Esophagus muscularis mucosa (tissue), 4 donors: ENCODE results near the gene PEPD.

Source experiments
- EP300 ChIP-seq: sonication (generic); formaldehyde crosslinking; IDR thresholded peaks from one replicate; pipeline ENCODE4 v1.6.1; 2017; ENCODE audit warnings: antibody characterized with exemption
- POLR2A ChIP-seq: fragments of 450-650 bp; IDR thresholded peaks from one replicate; pipeline ENCODE4 v1.6.1; 2017; ENCODE audit warnings: antibody characterized with exemption, moderate library complexity, mild to moderate bottlenecking, low read depth
- POLR2AphosphoS5 ChIP-seq, 2 donors: sonication (generic); formaldehyde crosslinking; IDR thresholded peaks; one replicate each; pipeline ENCODE4 v1.6.1; 2017; ENCODE audit warnings: antibody characterized with exemption in 2 of 2
- TF ChIP-seq, protein P1 (sequence below), 3 experiments: fragments of 200-600 bp in 2 of 3; fragments of 450-650 bp in 1 of 3; sonication (generic) in 2 of 3; IDR thresholded peaks; one replicate each; pipeline ENCODE4 v1.5.1; 2017 to 2019; ENCODE audit warnings: antibody characterized with exemption in 3 of 3, mild to moderate bottlenecking in 2 of 3, moderate library complexity in 1 of 3

DNA sequence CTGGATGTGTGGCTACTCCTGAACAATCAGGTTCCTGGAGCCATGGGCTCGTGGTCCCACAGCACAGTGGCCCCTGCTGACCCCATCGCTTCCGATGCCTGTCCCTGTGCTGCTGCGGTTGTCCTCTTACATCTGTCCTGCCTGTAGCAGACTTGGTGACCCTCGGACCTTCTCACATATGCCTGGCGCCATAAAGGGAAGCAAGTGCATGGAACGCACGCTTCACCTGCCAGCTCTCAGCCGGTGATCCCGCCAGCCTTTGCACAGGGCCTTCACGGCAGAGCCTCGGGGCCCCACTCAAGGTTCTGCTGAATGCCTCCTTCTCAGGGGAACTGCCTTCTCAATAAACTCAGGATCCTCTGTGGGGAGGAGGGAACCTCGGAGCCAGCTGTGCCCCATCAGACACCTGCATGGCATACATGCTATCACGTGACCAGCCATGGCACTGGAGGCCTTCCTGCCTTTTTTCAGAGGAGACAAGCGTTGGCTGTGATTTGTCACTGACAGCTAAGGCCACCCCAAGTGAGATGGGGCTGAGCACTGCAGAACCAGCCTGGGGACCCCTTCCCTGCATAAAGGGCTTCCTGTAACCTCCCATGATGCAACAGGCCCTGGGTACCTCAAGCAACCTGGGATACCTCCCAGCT is 24.3 kb downstream of the PEPD start:
- TF ChIP-seq, protein P1, sequence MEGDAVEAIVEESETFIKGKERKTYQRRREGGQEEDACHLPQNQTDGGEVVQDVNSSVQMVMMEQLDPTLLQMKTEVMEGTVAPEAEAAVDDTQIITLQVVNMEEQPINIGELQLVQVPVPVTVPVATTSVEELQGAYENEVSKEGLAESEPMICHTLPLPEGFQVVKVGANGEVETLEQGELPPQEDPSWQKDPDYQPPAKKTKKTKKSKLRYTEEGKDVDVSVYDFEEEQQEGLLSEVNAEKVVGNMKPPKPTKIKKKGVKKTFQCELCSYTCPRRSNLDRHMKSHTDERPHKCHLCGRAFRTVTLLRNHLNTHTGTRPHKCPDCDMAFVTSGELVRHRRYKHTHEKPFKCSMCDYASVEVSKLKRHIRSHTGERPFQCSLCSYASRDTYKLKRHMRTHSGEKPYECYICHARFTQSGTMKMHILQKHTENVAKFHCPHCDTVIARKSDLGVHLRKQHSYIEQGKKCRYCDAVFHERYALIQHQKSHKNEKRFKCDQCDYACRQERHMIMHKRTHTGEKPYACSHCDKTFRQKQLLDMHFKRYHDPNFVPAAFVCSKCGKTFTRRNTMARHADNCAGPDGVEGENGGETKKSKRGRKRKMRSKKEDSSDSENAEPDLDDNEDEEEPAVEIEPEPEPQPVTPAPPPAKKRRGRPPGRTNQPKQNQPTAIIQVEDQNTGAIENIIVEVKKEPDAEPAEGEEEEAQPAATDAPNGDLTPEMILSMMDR (IDR thresholded peaks at IDR 0.05), result no peak
- TF ChIP-seq EP300 (no peak), POLR2AphosphoS5 (IDR thresholded peaks at IDR 0.05) (no peak), POLR2A (no peak)
